ENCODE data around the gene FAM83F. TPM values are rescaled to one million over a fixed set of nuclear protein-coding genes. Genes with fewer than 3 reads are reported as not detected.

The FAM83F gene
- total and polyA plus RNA-seq, 2 donors (not counting 1 experiment from before 2014, with no cell fraction given): 0.10 TPM; not detected in 1

DNA sequence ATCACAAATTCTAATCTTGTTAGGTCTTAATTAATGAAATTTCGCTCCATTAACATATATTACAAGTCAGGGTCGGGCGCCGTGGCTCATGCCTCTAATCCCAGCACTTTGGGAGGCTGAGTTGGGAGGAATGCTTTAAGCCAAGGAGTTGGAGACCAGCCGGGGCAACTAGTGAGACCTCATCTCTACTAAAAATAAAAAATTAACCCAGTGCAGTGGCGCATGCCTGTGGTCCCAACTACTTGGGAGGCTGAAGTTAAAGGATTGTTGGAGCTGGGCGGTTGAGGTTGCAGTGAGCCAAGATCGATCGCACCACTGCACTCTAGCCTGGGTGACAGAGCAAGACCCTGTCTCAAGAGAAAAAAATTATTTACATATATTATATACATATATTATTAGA is 32.7 kb upstream of the FAM83F start:
- no peak for DNase-seq
- Histone ChIP-seq H3K27me3 (replicated peaks in 1 of 4; ENCODE audit: control extremely low read depth in 1 of 4, control insufficient read depth in 3 of 4, insufficient read depth in 4 of 4, low read length in 3 of 4) (no peaks in the 10 kb centered on the region), H4K20me1 (ENCODE audit: control insufficient read depth, insufficient read depth, low read length, poor library complexity, severe bottlenecking) (no peaks in the 10 kb centered on the region), H3K4me2 (replicated peaks; ENCODE audit: low read depth, low read length, poor library complexity, severe bottlenecking) (no peak overlapping the region), H3K9ac (ENCODE audit: low read length) (no peak overlapping the region), H3K79me2 (ENCODE audit: control insufficient read depth, insufficient read depth, low read length) (peaks cover 5% of the 10 kb centered on the region), H3K27ac (ENCODE audit: low read length in 2 of 2) (no peak overlapping the region), H3K36me3 (replicated peaks in 1 of 2; ENCODE audit: control extremely low read depth in 1 of 2, control insufficient read depth in 1 of 2, extremely low read depth in 1 of 2, insufficient read depth in 2 of 2, low read length in 1 of 2) (peaks cover 0 to 47% of the 10 kb centered on the region in 2 experiments), H3K9me3 (ENCODE audit: control extremely low read depth in 1 of 3, control insufficient read depth in 2 of 3, insufficient read depth in 1 of 3, low read length in 2 of 3) (no peaks in the 10 kb centered on the region), H2AFZ (ENCODE audit: insufficient read depth, low read depth, low read length, poor library complexity, severe bottlenecking) (no peak overlapping the region), H3K4me3 (ENCODE audit: control extremely low read depth in 1 of 5, extremely low read depth in 1 of 5, insufficient read depth in 1 of 5, low read depth in 2 of 5, low read length in 4 of 5) (no peak overlapping the region), H3K4me1 (ENCODE audit: control insufficient read depth in 2 of 2, insufficient read depth in 2 of 2, low read length in 2 of 2) (peaks cover 5 to 11% of the 10 kb centered on the region in 2 donors)
- H3K4me1 Mint-ChIP-seq: peaks cover 28% of the 10 kb centered on the region
- CTCF ChIA-PET: interaction anchor here (1.0 to 1.8 kb wide), 2 partner anchors 10 to 427 kb away, joined by 4 read pairs; no protein-coding TSS in a partner anchor
- no peak overlapping the region for H3K27ac Mint-ChIP-seq
- POLR2A ChIA-PET: no interaction called here
- intact Hi-C loops (cut with micrococcal nuclease): no loop called here
- peaks cover 27% of the 10 kb centered on the region for H3K27me3 Mint-ChIP-seq
- TF ChIP-seq, protein P1, sequence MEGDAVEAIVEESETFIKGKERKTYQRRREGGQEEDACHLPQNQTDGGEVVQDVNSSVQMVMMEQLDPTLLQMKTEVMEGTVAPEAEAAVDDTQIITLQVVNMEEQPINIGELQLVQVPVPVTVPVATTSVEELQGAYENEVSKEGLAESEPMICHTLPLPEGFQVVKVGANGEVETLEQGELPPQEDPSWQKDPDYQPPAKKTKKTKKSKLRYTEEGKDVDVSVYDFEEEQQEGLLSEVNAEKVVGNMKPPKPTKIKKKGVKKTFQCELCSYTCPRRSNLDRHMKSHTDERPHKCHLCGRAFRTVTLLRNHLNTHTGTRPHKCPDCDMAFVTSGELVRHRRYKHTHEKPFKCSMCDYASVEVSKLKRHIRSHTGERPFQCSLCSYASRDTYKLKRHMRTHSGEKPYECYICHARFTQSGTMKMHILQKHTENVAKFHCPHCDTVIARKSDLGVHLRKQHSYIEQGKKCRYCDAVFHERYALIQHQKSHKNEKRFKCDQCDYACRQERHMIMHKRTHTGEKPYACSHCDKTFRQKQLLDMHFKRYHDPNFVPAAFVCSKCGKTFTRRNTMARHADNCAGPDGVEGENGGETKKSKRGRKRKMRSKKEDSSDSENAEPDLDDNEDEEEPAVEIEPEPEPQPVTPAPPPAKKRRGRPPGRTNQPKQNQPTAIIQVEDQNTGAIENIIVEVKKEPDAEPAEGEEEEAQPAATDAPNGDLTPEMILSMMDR (IDR thresholded peaks at IDR 0.05): no peak
- TF ChIP-seq EZH2 (IDR thresholded peaks at IDR 0.05; ENCODE audit: borderline replicate concordance, insufficient read depth, low read depth, low read length, poor library complexity, severe bottlenecking): no peak
- H3K4me3 Mint-ChIP-seq: no peak overlapping the region
- no peaks in the 10 kb centered on the region for H3K9me3 Mint-ChIP-seq (ENCODE audit: insufficient read depth)
- no CpG with 5 or more reads among the region's 9 CpGs for WGBS (ENCODE audit: insufficient coverage)
- no peak for ATAC-seq (ENCODE audit: low read depth)

DNA sequence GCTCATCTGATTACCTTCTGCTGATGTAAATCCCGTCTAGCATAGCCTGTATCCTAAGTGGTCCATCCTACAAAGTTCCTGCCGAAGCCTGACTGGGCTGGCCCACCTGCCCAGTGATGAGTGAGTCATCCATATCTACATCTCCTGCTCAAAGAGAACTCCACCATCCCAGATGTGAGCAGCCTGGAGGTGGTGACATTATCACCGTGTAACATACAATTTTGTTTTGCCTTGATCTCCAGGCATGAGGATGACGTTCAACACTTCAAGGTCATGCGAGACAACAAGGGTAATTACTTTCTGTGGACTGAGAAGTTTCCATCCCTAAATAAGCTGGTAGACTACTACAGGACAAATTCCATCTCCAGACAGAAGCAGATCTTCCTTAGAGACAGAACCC is 29.0 kb upstream of the FAM83F start:
- H3K27ac ChIP-seq (ENCODE audit: low read length in 2 of 2): no peak overlapping the region
- 96% methylated on average over 3 of the region's 5 CpGs for WGBS (ENCODE audit: insufficient coverage)
- H3K27ac Mint-ChIP-seq: no peak overlapping the region
- ATAC-seq (ENCODE audit: low read depth) (no peak), DNase-seq (no peak)
- CTCF ChIA-PET: interaction anchor here (0.7 to 1.4 kb wide), 3 partner anchors 24 to 329 kb away, joined by 3 to 4 read pairs (median 3); no protein-coding TSS in a partner anchor
- H3K4me3 Mint-ChIP-seq: no peak overlapping the region
- no peak for TF ChIP-seq EZH2 (IDR thresholded peaks at IDR 0.05; ENCODE audit: borderline replicate concordance, insufficient read depth, low read depth, low read length, poor library complexity, severe bottlenecking)
- TF ChIP-seq, protein P1 (IDR thresholded peaks at IDR 0.05): no peak
- H3K4me2 ChIP-seq (replicated peaks; ENCODE audit: low read depth, low read length, poor library complexity, severe bottlenecking): no peak overlapping the region
- H3K27me3 ChIP-seq (replicated peaks in 1 of 4; ENCODE audit: control extremely low read depth in 1 of 4, control insufficient read depth in 3 of 4, insufficient read depth in 4 of 4, low read length in 3 of 4): no peaks in the 10 kb centered on the region
- no peak overlapping the region for H3K4me3 ChIP-seq (ENCODE audit: control extremely low read depth in 1 of 5, extremely low read depth in 1 of 5, insufficient read depth in 1 of 5, low read depth in 2 of 5, low read length in 4 of 5)
- intact Hi-C loops (cut with micrococcal nuclease): no loop called here
- H3K36me3 ChIP-seq (replicated peaks in 1 of 2; ENCODE audit: control extremely low read depth in 1 of 2, control insufficient read depth in 1 of 2, extremely low read depth in 1 of 2, insufficient read depth in 2 of 2, low read length in 1 of 2): peaks cover 0 to 55% of the 10 kb centered on the region in 2 experiments
- H3K27me3 Mint-ChIP-seq: peaks cover 11% of the 10 kb centered on the region
- no peak overlapping the region for H2AFZ ChIP-seq (ENCODE audit: insufficient read depth, low read depth, low read length, poor library complexity, severe bottlenecking)
- no peaks in the 10 kb centered on the region for H3K79me2 ChIP-seq (ENCODE audit: control insufficient read depth, insufficient read depth, low read length)
- H3K9me3 ChIP-seq (ENCODE audit: control extremely low read depth in 1 of 3, control insufficient read depth in 2 of 3, insufficient read depth in 1 of 3, low read length in 2 of 3): no peaks in the 10 kb centered on the region
- POLR2A ChIA-PET: interaction anchor here (0.6 kb wide), 1 partner anchor 477 kb away, joined by 3 read pairs; no protein-coding TSS in a partner anchor
- no peaks in the 10 kb centered on the region for H3K4me1 ChIP-seq (ENCODE audit: control insufficient read depth in 2 of 2, insufficient read depth in 2 of 2, low read length in 2 of 2)
- H3K9me3 Mint-ChIP-seq (ENCODE audit: insufficient read depth): no peaks in the 10 kb centered on the region
- no peaks in the 10 kb centered on the region for H4K20me1 ChIP-seq (ENCODE audit: control insufficient read depth, insufficient read depth, low read length, poor library complexity, severe bottlenecking)
- peaks cover 8% of the 10 kb centered on the region for H3K4me1 Mint-ChIP-seq
- no peak overlapping the region for H3K9ac ChIP-seq (ENCODE audit: low read length)
